K562 (cell line): ENCODE data around the gene ZNRD2. TPM values are rescaled to one million over a fixed set of nuclear protein-coding genes. Genes with fewer than 3 reads are reported as not detected.
A peak's percentile ranks its signal among the peaks of the same experiment; 100 is the strongest.

ENCODE experiments used
- ARID1B ChIP-seq: fragments of 450-650 bp; IDR thresholded peaks from 2 replicates; pipeline ENCODE4 v1.6.1; 2016; ENCODE audit warnings: antibody characterized with exemption, mild to moderate bottlenecking, inconsistent platforms
- CBX3 ChIP-seq, 2 experiments: IDR thresholded peaks; 1 replicate in 1 of 2; 2 replicates in 1 of 2; pipeline ENCODE4 v1.6.1; 2012; ENCODE audit warnings: inconsistent platforms in 2 of 2, low read length in 2 of 2, borderline replicate concordance in 1 of 2, control low read depth in 1 of 2
- CC2D1A ChIP-seq: fragments of 450-650 bp; IDR thresholded peaks from 2 replicates; pipeline ENCODE4 v1.6.1; 2017; ENCODE audit warnings: mild to moderate bottlenecking
- EGR1 ChIP-seq: fragments of 450-650 bp; conservative IDR thresholded peaks from 2 replicates; pipeline ENCODE4 v1.6.1; 2017; ENCODE audit warnings: mild to moderate bottlenecking
- ERF ChIP-seq: fragments of 450-650 bp; formaldehyde crosslinking; IDR thresholded peaks from 2 replicates; pipeline ENCODE4 v1.4.0; 2020; ENCODE audit warnings: mild to moderate bottlenecking, mixed read lengths
- GMEB1 ChIP-seq: fragments of 250-450 bp; sonication (Bioruptor Pico); IDR thresholded peaks from 2 replicates; pipeline ENCODE4 v1.4.0; 2020; ENCODE audit warnings: mild to moderate bottlenecking
- HMG20B ChIP-seq: fragments of 250-450 bp; sonication (Bioruptor Pico); IDR thresholded peaks from 2 replicates; pipeline ENCODE4 v1.5.0; 2021; ENCODE audit warnings: mild to moderate bottlenecking
- KLF6 ChIP-seq: fragments of 250-450 bp; sonication (Bioruptor Pico); IDR thresholded peaks from 2 replicates; pipeline ENCODE4 v1.4.0; 2020; ENCODE audit warnings: mild to moderate bottlenecking, moderate library complexity, borderline replicate concordance
- MCM5 ChIP-seq: fragments of 450-650 bp; IDR thresholded peaks from 2 replicates; pipeline ENCODE4 v1.6.1; 2016; ENCODE audit warnings: low read depth
- MEF2A ChIP-seq: IDR thresholded peaks from 2 replicates; pipeline ENCODE4 v1.6.1; 2011; ENCODE audit warnings: low read depth, mild to moderate bottlenecking, low read length, moderate library complexity; ENCODE audit not compliant: control insufficient read depth
- MEF2D ChIP-seq: conservative IDR thresholded peaks from 2 replicates; pipeline ENCODE4 v1.6.1; 2016; ENCODE audit warnings: low read depth, missing genetic modification characterization, missing compliant biosample characterization
- MNT ChIP-seq, 2 experiments: fragments of 450-650 bp; conservative IDR thresholded peaks; 2 replicates each; pipeline ENCODE4 v1.6.1; 2017; ENCODE audit warnings: mild to moderate bottlenecking in 2 of 2, moderate library complexity in 2 of 2
- NR0B1 ChIP-seq: fragments of 450-650 bp; IDR thresholded peaks from one replicate; pipeline ENCODE4 v1.6.1; 2018; ENCODE audit warnings: mild to moderate bottlenecking, moderate library complexity; ENCODE audit not compliant: partially characterized antibody
- PHB2 ChIP-seq: fragments of 450-650 bp; IDR thresholded peaks from 2 replicates; pipeline ENCODE4 v1.6.1; 2017; ENCODE audit warnings: low read depth
- RBM15 ChIP-seq: fragments of 200-400 bp; formaldehyde crosslinking; IDR thresholded peaks from 2 replicates; pipeline ENCODE4 v1.6.1; 2018; ENCODE audit warnings: mild to moderate bottlenecking, low read length, moderate library complexity; ENCODE audit not compliant: insufficient read depth
- RBM17 ChIP-seq: fragments of 200-400 bp; formaldehyde crosslinking; IDR thresholded peaks from 2 replicates; pipeline ENCODE4 v1.6.1; 2017; ENCODE audit warnings: low read depth, mild to moderate bottlenecking, low read length, borderline replicate concordance
- RFX5 ChIP-seq: IDR thresholded peaks from 2 replicates; pipeline ENCODE4 v1.6.1; 2011; ENCODE audit warnings: low read depth, mild to moderate bottlenecking, improper control_type of control experiment, low read length
- ZBTB26 ChIP-seq: fragments of 450-650 bp; formaldehyde crosslinking; IDR thresholded peaks from 2 replicates; pipeline ENCODE4 v1.4.0; 2022; ENCODE audit warnings: missing genetic modification characterization
- ZNF175 ChIP-seq: fragments of 200-800 bp; sonication (Bioruptor generic); IDR thresholded peaks from 2 replicates; pipeline ENCODE4 v1.6.1; 2016; ENCODE audit warnings: low read depth, mild to moderate bottlenecking, missing genetic modification characterization, missing compliant biosample characterization
- ZNF280B ChIP-seq: fragments of 250-450 bp; sonication (Bioruptor Pico); IDR thresholded peaks from 2 replicates; pipeline ENCODE4 v1.5.1; 2021; ENCODE audit warnings: mild to moderate bottlenecking
- ZNF408 ChIP-seq: fragments of 250-450 bp; sonication (Bioruptor Pico); IDR thresholded peaks from 2 replicates; pipeline ENCODE4 v1.4.0; 2020; ENCODE audit warnings: low read depth, mild to moderate bottlenecking, moderate library complexity
- polyA plus RNA-seq, 8 experiments: library from polyadenylated mRNA; depleted of rRNA in 4 of 8; stranded (reverse) in 5 of 8; unstranded in 3 of 8; fragments of >200 nt; fragmentation: Nextera tagmentation in 2 of 8; fragmentation: Illumina TruSeq in 1 of 8; extraction: Ambion mirVana in 2 of 8; extraction: Trizol in 1 of 8; gene quantifications; 2 replicates each; pipeline versions ENCODE4 v1.2.1 to v1.2.3, GENCODE V29; 2011 to 2014; ENCODE audit warnings: inconsistent platforms in 1 of 8, missing spikeins in 1 of 8
- total RNA-seq, 7 experiments: library from RNA; depleted of rRNA in 6 of 7; stranded (reverse); fragments of >200 nt in 6 of 7; fragmentation: Illumina TruSeq in 2 of 7; extraction: Trizol in 2 of 7; gene quantifications; 2 replicates each; pipeline versions ENCODE4 v1.2.1 to v1.2.3, GENCODE V29; 2011 to 2021; ENCODE audit warnings: low replicate concordance in 1 of 7

Gene ZNRD2
- total and polyA plus RNA-seq, 9 of the 15 experiments (the other 6 are each of a cell fraction or from before 2014, with no cell fraction given), result 13.4 to 129 (median 60.4) TPM

- TF ChIP-seq NR0B1, result no peak
- no peak; the same call in 1 of the 2 replicates for TF ChIP-seq ARID1B
- TF ChIP-seq HMG20B (CRISPR knock-in tag), result no peak
- TF ChIP-seq ERF, result peak; percentile 79; the same call in 1 of the 2 replicates
- 0 out of 2 replicates have a peak, but pooled peaks have one; percentile 11 for TF ChIP-seq RBM15
- TF ChIP-seq ZNF175 (CRISPR knock-in tag), result no peak
- TF ChIP-seq EGR1, result peak; percentile 96
- TF ChIP-seq GMEB1 (CRISPR knock-in tag), result 0 out of 2 replicates have a peak, but pooled peaks have one; percentile 21
- TF ChIP-seq KLF6 (CRISPR knock-in tag), result 0 out of 2 replicates have a peak, but pooled peaks have one; percentile 21
- peak in 1 of 2 experiments; percentile 56; a peak in 1 of 3 replicates for TF ChIP-seq CBX3 (IDR thresholded peaks at IDR 0.05; ENCODE audit: borderline replicate concordance in 1 of 2, low read length in 2 of 2)
- peak; percentile 88 for TF ChIP-seq CC2D1A
- no peak for TF ChIP-seq RFX5
- no peak for TF ChIP-seq MEF2D (tag)
- no peak for TF ChIP-seq ZNF408 (CRISPR knock-in tag)
- TF ChIP-seq PHB2, result no peak
- TF ChIP-seq ZBTB26 (CRISPR knock-in tag), result no peak
- TF ChIP-seq ZNF280B (CRISPR knock-in tag), result no peak
- TF ChIP-seq MNT (conservative IDR thresholded peaks at IDR 0.05), result peak; percentile 81 to 90
- TF ChIP-seq MCM5, result no peak
- no peak for TF ChIP-seq RBM17
- TF ChIP-seq MEF2A, result no peak
These were observed 29.8 kb upstream of the ZNRD2 start (continued) for GRCh38 chr11:65540290-65541092.
